IPS-NIHi7 (cell line): Measurements from ENCODE around the gene P4HB.
A peak's percentile ranks its signal among the peaks of the same experiment; 100 is the strongest.
"Not testable (repeated sequence)": the region's sequence is repeated elsewhere in the genome, so short reads cannot be mapped to it uniquely, and the experiment has no call there.

Experiments used
- DNase-seq: peaks from one replicate; pipeline ENCODE4 v3.0.0; 2012; ENCODE audit warnings: mixed read lengths; ENCODE audit errors: extremely low spot score

The P4HB gene

GRCh38 chr17:81846743-81847689 is 13.3 kb downstream of the P4HB start:
- no peak for DNase-seq

GRCh38 chr17:81845881-81846742 is 14.2 kb downstream of the P4HB start:
- no peak for DNase-seq

DNA sequence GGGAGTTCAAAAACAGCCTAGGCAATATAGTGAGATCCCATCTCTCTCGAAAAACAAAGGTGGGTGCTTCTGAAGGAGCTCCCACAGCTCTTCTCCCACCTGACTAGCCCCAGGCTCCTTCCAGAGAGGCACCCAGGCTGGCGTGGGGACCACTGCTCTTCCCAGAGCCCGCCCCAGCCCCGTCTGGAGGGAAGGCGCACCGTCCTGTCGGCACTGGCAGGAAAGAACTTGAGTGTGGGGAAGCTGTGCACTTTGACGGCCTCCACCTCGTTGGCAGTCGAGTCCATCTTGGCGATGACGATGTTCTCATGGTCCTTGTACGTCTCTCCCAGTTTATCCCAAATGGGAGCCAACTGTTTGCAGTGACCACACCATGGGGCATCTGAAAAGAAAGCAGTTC is 15.0 kb downstream of the P4HB start:
- DNase-seq, result no peak

GRCh38 chr17:81844887-81845286 is 15.4 kb downstream of the P4HB start:
- no peak for DNase-seq

GRCh38 chr17:81844327-81844851 is 15.9 kb downstream of the P4HB start:
- no peak for DNase-seq

GRCh38 chr17:81843713-81844326 is 16.5 kb downstream of the P4HB start:
- DNase-seq, result no peak

GRCh38 chr17:81842725-81843504 is 17.4 kb downstream of the P4HB start:
- DNase-seq, result no peak

- DNase-seq, result no peak
These were observed 18.0 kb downstream of the P4HB start for GRCh38 chr17:81842378-81842724.

DNA sequence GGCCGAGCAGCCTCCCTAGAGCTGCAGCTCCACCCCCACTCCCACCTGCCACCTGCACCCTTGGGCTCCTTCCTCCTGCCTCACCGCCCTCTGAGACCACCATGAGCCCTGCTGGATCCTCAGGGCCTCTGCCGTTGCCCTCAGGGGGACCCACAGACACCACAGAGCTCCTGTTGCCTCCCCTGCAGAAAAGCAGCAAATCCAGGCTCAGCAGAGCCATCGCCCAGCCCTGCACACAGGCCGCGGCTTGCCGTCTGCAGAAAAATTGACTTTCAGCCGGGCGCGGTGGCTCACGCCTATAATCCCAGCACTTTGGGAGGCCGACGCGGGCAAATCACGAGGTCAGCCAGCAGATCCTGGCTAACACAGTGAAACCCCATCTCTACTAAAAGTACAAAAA is 18.5 kb downstream of the P4HB start:
- DNase-seq, result no peak

DNA sequence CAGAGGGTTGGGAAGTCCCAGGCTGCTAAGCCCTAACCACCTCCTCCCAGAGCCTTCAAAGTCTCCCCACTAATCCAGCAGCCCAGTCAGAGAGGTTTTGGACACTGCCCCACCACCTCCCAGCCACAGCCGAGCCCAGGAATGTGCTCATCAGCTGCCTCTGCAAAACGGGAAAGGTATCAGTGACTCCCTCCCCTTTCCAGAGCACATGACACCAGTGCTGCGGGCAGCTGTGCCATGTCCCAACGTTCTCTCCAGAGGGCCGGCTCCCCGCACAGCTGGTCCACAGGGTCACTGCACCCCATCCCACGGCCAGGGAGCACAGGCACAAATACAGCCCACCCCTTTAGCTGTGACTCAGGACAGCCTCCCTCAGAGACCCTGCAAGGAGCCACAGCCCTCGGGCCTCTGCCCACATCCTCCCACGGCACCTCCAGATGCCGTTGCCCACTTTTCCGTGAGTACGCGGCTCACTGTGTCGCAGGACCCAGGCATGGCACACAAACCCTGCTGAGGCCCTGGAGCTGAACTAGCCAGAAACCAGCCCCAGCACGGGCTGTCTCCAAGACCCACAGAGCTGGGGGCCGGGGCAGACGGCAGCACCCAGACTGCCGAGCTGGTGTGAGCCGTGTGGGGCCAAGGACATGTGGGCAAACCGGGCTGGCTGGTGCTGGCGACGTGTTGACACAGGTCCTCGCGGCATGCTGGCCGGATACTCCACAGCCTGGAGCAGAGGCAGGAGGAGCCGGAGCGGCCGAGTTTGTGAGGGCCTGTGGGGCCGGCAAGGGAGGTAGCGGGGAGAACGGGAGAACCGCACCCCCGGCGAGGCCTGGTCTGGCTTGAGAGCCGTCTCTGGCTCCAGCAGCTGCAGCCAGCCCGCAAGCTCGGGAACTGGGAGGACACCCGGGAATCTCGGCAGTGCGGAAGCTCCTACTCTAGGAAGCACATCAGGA is 19.2 kb downstream of the P4HB start:
- DNase-seq, result no peak

DNA sequence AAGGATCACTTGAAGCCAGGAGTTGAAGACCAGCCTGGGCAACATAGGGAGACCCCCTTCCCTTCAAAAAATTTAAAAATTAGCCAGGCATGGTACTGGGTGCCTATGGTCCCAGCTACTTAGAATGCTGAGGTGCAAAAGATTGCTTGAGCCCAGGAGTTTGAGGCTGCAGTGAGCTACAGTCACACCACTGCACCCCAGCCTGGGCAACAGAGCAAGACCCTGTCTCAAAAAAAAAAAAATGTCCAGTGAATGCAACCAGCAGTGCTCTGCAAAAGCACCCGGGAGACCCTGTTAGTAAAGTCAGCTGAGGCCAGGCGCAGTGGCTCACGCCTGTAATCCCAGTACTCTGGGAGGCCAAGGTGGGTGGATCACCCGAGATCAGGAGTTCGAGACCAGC is 20.3 kb downstream of the P4HB start:
- DNase-seq, result not testable (repeated sequence)

- DNase-seq, result no peak
These were observed 21.0 kb downstream of the P4HB start for GRCh38 chr17:81839301-81839700.

- no peak for DNase-seq
These were observed 21.5 kb downstream of the P4HB start for GRCh38 chr17:81838753-81839255.

- no peak for DNase-seq
These were observed 22.7 kb downstream of the P4HB start for GRCh38 chr17:81837641-81838040.

DNA sequence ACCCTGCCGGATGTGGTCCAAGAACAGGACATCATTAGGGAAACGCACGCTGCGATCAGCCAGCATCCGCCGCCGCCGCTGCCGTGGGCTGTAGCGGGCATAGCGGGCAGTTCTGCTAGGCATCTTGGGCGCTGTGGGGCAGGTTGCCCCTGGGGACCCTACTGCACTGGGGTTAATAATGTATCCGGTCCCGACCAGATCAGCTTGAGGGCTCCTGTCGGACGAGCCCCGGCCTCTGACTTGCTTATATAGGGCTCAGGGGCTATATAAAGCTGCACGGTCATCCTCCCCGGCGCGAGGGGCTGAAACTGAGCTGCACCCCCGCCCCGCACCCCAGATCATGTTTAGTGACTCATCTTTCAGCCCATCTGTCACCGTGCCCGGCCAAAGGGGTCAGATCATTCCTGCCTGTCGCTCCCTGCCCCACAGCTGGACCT is 25.5 kb downstream of the P4HB start, which contains the start of gene PPP1R27:
TSS of gene PPP1R27 (minus strand) at position 220 of the 437 bp plus-strand sequence. CDS start at position 123, 97 bp downstream.
- DNase-seq, result no peak

DNA sequence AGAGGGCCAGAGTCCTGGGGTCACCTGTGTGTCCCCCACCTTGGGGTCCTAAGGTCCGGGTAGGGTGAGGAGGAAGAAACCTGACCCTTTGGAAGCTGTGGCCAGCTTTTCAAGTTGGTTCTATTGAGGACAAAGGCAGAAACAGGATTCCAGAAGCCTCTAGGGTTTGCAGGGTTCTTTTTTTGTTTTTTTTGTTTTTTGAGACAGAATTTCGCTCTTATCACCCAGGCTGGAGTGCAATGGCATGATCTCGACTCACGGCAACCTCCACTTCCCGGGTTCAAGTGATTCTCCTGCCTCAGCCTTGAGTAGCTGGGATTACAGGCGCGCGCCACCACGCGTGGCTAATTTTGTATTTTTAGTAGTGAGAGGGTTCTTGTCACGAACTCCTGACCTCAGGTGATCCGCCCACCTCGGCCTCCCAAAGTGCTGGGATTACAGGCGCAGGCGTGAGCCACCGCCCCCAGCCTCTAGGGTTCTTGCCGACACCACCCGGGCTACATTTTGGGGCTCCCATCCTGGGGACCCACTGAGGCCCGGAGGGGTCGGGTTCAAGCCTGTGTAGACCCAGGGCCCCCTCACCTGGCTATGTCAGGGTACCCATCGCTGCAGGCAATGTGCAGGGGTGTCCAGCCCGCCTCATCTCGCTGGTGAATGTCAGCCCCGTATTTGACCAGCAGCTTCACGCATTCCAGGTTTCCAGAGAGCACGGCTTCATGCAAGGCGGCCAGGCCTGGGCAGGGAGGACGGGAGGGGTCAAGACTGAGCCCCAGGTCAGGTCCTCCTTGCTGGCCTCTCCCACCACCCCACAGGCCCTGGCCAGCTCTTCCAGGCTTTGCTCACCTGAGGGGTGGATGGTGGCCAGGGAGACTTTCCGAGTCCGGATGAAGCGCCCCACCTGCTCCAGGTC is 26.2 kb downstream of the P4HB start:
- DNase-seq, result no peak

GRCh38 chr17:81833160-81833920 is 27.0 kb downstream of the P4HB start, which contains the start of gene MCRIP1:
TSS of gene MCRIP1 (minus strand) at chr17:81833291. CDS start at chr17:81824506, 8,785 bp downstream.
- DNase-seq, result peak; percentile 98
